ENCODE measurements around the gene ADAM19. TPM values are rescaled to one million over a fixed set of nuclear protein-coding genes. Genes with fewer than 3 reads are reported as not detected.

The ADAM19 gene
- polyA plus RNA-seq, 1 of the 3 experiments (the other 2 are of a cell fraction): 46.9 TPM

DNA sequence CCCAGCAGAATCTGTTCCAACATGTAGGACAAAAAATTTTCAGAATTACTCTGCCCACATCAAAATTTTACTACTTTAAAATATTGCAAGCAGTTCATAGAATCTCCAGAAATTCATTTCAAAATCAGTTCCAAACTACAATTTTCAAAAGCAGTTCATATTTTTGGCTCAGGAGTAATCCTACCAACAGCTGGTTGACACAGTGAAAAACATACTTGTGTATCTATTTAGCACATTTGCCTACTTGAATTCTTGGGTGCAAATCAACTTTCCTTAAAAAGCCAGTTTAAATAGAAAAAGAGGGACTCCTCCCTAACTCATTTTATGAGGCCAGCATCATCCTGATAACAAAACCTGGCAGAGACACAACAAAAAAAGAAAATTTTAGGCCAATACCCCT, 45.2 kb upstream of the ADAM19 start:
- Histone ChIP-seq H3K27ac (ENCODE audit: low read depth in 2 of 2, low read length in 1 of 2) (no peak overlapping the region), H3K9me3 (no peaks in the 10 kb centered on the region), H3K4me2 (no peak overlapping the region), H3K27me3 (ENCODE audit: insufficient read depth) (no peaks in the 10 kb centered on the region), H3K36me3 (replicated peaks in 1 of 2; ENCODE audit: control insufficient read depth in 1 of 2, insufficient read depth in 2 of 2, low read length in 1 of 2) (no peaks in the 10 kb centered on the region), H3K9me2 (no peaks in the 10 kb centered on the region), H3K4me1 (ENCODE audit: control insufficient read depth in 1 of 2, insufficient read depth in 2 of 2, low read depth in 1 of 2, low read length in 1 of 2) (no peaks in the 10 kb centered on the region), H2AFZ (ENCODE audit: low read depth) (no peak overlapping the region), H3F3A (replicated peaks; ENCODE audit: insufficient read depth) (no peaks in the 10 kb centered on the region), H3K4me3 (ENCODE audit: low read depth in 2 of 2, low read length in 1 of 2) (no peak overlapping the region), H3K79me2 (ENCODE audit: insufficient read depth) (no peaks in the 10 kb centered on the region), H3K9ac (no peak overlapping the region), H4K20me1 (ENCODE audit: insufficient read depth) (no peaks in the 10 kb centered on the region)
- ChIA-PET CTCF (no interaction called here), POLR2A (no interaction called here)
- TF ChIP-seq POLR2AphosphoS5 (IDR thresholded peaks at IDR 0.05; ENCODE audit: low read depth, low read length) (no peak), MEF2A (IDR thresholded peaks at IDR 0.05; ENCODE audit: borderline replicate concordance, low read depth) (no peak), CHD2 (IDR thresholded peaks at IDR 0.05; ENCODE audit: low read length, partially characterized antibody) (no peak)
- no peak for DNase-seq

DNA sequence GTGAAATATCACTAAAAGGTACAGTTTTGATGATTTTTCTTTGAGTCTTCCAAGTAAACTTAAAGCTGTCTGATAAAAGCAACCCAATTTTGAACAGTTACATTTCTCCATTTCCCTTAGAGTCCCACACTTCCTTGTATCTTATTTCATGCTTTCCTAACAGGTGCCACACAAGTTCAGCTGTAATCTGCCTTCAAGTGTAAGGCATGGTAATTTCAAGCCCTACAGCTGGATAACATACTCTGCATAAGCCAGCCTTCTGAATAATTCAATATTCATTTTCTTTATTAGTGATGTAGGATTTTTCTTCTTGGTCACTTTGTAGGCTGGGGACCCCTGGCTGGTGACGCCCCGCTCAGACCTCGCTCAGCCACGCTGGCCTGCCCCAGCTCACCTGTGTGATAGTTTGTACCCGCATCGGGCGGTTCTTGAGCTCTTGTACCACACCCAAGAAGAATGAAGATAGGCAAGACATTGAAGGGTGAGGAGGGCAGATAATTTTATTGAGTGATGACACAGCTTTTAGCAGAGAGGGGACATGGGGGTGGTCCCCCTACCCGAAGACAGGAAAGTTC, 42.7 kb upstream of the ADAM19 start:
- no peaks in the 10 kb centered on the region for H3K4me1 ChIP-seq (ENCODE audit: control insufficient read depth in 1 of 2, insufficient read depth in 2 of 2, low read depth in 1 of 2, low read length in 1 of 2)
- no peak overlapping the region for H3K9ac ChIP-seq
- no peaks in the 10 kb centered on the region for H3K9me2 ChIP-seq
- H3K4me3 ChIP-seq (ENCODE audit: low read depth in 2 of 2, low read length in 1 of 2): no peak overlapping the region
- no peak for TF ChIP-seq TEAD4 (IDR thresholded peaks at IDR 0.05; ENCODE audit: borderline replicate concordance, insufficient read depth)
- TF ChIP-seq, protein P1, sequence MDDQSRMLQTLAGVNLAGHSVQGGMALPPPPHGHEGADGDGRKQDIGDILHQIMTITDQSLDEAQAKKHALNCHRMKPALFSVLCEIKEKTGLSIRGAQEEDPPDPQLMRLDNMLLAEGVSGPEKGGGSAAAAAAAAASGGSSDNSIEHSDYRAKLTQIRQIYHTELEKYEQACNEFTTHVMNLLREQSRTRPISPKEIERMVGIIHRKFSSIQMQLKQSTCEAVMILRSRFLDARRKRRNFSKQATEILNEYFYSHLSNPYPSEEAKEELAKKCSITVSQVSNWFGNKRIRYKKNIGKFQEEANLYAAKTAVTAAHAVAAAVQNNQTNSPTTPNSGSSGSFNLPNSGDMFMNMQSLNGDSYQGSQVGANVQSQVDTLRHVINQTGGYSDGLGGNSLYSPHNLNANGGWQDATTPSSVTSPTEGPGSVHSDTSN (IDR thresholded peaks at IDR 0.05): no peak
- H2AFZ ChIP-seq (ENCODE audit: low read depth): no peak overlapping the region
- no peaks in the 10 kb centered on the region for H4K20me1 ChIP-seq (ENCODE audit: insufficient read depth)
- no peaks in the 10 kb centered on the region for H3F3A ChIP-seq (replicated peaks; ENCODE audit: insufficient read depth)
- no peak overlapping the region for H3K4me2 ChIP-seq
- H3K27ac ChIP-seq (ENCODE audit: low read depth in 2 of 2, low read length in 1 of 2): no peak overlapping the region
- H3K36me3 ChIP-seq (replicated peaks in 1 of 2; ENCODE audit: control insufficient read depth in 1 of 2, insufficient read depth in 2 of 2, low read length in 1 of 2): no peaks in the 10 kb centered on the region
- WGBS (ENCODE audit: low lambda C conversion rate): 95% methylated on average over 8 of the region's 8 CpGs
- H3K27me3 ChIP-seq (ENCODE audit: insufficient read depth): no peaks in the 10 kb centered on the region
- H3K9me3 ChIP-seq: no peaks in the 10 kb centered on the region
- DNase-seq: no peak
- H3K79me2 ChIP-seq (ENCODE audit: insufficient read depth): no peaks in the 10 kb centered on the region
- ChIA-PET POLR2A (interaction anchor here (0.7 kb wide), 1 partner anchor 10 kb away, joined by 3 read pairs; no protein-coding TSS in a partner anchor), CTCF (interaction anchor here (0.7 kb wide), 1 partner anchor 39 kb away, joined by 3 read pairs; no protein-coding TSS in a partner anchor)

DNA sequence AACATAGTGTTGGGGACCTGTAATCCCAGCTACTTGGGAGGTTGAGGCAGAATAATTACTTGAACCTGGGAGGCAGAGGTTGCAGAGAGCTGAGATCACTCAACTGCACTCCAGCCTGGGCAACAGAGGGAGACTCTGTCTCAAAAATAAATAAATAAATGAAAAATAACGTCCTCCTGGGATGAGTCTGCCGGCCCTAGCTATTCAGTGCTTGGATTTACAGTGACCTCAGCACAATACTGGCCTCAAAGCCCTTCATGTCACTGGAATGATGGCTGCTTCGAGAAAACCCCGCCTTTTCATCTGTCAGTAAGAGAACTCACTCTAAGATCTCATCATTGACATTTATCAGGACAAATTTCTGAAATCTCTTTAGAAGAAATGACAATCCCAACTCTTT, 41.2 kb upstream of the ADAM19 start:
- ChIA-PET POLR2A (no interaction called here), CTCF (no interaction called here)
- no peak overlapping the region for H3K4me2 ChIP-seq
- TF ChIP-seq, protein P2, sequence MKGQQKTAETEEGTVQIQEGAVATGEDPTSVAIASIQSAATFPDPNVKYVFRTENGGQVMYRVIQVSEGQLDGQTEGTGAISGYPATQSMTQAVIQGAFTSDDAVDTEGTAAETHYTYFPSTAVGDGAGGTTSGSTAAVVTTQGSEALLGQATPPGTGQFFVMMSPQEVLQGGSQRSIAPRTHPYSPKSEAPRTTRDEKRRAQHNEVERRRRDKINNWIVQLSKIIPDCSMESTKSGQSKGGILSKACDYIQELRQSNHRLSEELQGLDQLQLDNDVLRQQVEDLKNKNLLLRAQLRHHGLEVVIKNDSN (IDR thresholded peaks at IDR 0.05; ENCODE audit: borderline replicate concordance, low read depth): no peak
- TF ChIP-seq SIN3A (IDR thresholded peaks at IDR 0.05; ENCODE audit: borderline replicate concordance, low read depth, low read length) (no peak), ELF1 (IDR thresholded peaks at IDR 0.05) (no peak), MXI1 (IDR thresholded peaks at IDR 0.05; ENCODE audit: low read depth, low read length) (no peak), MEF2A (IDR thresholded peaks at IDR 0.05; ENCODE audit: borderline replicate concordance, low read depth) (no peak), GABPA (IDR thresholded peaks at IDR 0.05; ENCODE audit: low read depth) (no peak), JUND (IDR thresholded peaks at IDR 0.05) (no peak), EZH2phosphoT487 (IDR thresholded peaks at IDR 0.05; ENCODE audit: borderline replicate concordance, low read depth) (no peak), NFIC (IDR thresholded peaks at IDR 0.05; ENCODE audit: borderline replicate concordance) (no peak), FOXJ3 (CRISPR knock-in tag; IDR thresholded peaks at IDR 0.05) (no peak)
- TF ChIP-seq, protein P3, sequence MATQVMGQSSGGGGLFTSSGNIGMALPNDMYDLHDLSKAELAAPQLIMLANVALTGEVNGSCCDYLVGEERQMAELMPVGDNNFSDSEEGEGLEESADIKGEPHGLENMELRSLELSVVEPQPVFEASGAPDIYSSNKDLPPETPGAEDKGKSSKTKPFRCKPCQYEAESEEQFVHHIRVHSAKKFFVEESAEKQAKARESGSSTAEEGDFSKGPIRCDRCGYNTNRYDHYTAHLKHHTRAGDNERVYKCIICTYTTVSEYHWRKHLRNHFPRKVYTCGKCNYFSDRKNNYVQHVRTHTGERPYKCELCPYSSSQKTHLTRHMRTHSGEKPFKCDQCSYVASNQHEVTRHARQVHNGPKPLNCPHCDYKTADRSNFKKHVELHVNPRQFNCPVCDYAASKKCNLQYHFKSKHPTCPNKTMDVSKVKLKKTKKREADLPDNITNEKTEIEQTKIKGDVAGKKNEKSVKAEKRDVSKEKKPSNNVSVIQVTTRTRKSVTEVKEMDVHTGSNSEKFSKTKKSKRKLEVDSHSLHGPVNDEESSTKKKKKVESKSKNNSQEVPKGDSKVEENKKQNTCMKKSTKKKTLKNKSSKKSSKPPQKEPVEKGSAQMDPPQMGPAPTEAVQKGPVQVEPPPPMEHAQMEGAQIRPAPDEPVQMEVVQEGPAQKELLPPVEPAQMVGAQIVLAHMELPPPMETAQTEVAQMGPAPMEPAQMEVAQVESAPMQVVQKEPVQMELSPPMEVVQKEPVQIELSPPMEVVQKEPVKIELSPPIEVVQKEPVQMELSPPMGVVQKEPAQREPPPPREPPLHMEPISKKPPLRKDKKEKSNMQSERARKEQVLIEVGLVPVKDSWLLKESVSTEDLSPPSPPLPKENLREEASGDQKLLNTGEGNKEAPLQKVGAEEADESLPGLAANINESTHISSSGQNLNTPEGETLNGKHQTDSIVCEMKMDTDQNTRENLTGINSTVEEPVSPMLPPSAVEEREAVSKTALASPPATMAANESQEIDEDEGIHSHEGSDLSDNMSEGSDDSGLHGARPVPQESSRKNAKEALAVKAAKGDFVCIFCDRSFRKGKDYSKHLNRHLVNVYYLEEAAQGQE (IDR thresholded peaks at IDR 0.05; ENCODE audit: low read depth, low read length): no peak
- DNase-seq: no peak
- H3K79me2 ChIP-seq (ENCODE audit: insufficient read depth): no peaks in the 10 kb centered on the region
- no peaks in the 10 kb centered on the region for H4K20me1 ChIP-seq (ENCODE audit: insufficient read depth)
- 0 out of 4 replicates have a peak, but pooled peaks cover 0 to 4% of the 10 kb centered on the region in 2 experiments for H3K4me1 ChIP-seq (ENCODE audit: control insufficient read depth in 1 of 2, insufficient read depth in 2 of 2, low read depth in 1 of 2, low read length in 1 of 2)
- no peak overlapping the region for H3K4me3 ChIP-seq (ENCODE audit: low read depth in 2 of 2, low read length in 1 of 2)
- no peaks in the 10 kb centered on the region for H3K9me2 ChIP-seq
- H3K9me3 ChIP-seq: no peaks in the 10 kb centered on the region
- no peaks in the 10 kb centered on the region for H3K27me3 ChIP-seq (ENCODE audit: insufficient read depth)
- WGBS (ENCODE audit: low lambda C conversion rate): 80% methylated on average over 4 of the region's 4 CpGs
- no peak overlapping the region for H3K9ac ChIP-seq
- no peak overlapping the region for H2AFZ ChIP-seq (ENCODE audit: low read depth)
- no peak overlapping the region for H3K27ac ChIP-seq (ENCODE audit: low read depth in 2 of 2, low read length in 1 of 2)
- no peaks in the 10 kb centered on the region for H3K36me3 ChIP-seq (replicated peaks in 1 of 2; ENCODE audit: control insufficient read depth in 1 of 2, insufficient read depth in 2 of 2, low read length in 1 of 2)
- no peaks in the 10 kb centered on the region for H3F3A ChIP-seq (replicated peaks; ENCODE audit: insufficient read depth)

Measured in SK-N-SH (cell line).